ENCODE measurements around the gene PGLYRP1.

- TF ChIP-seq CTCF (IDR thresholded peaks at IDR 0.05), result no peak
- no peak for TF ChIP-seq GABPA (IDR thresholded peaks at IDR 0.05; ENCODE audit: low read depth)
- TF ChIP-seq SIN3A (IDR thresholded peaks at IDR 0.05; ENCODE audit: borderline replicate concordance, low read depth, low read length), result no peak
- no peak for TF ChIP-seq POLR2AphosphoS5 (IDR thresholded peaks at IDR 0.05; ENCODE audit: low read depth, low read length)
- no peak for TF ChIP-seq USF2 (IDR thresholded peaks at IDR 0.05; ENCODE audit: borderline replicate concordance, low read depth, low read length)
- no peak for TF ChIP-seq FOXJ3 (CRISPR knock-in tag; IDR thresholded peaks at IDR 0.05)
- TF ChIP-seq REST (IDR thresholded peaks at IDR 0.05; ENCODE audit: low read depth, low read length), result no peak
- TF ChIP-seq RAD21 (IDR thresholded peaks at IDR 0.05; ENCODE audit: low read length), result no peak
- TF ChIP-seq MAX (IDR thresholded peaks at IDR 0.05; ENCODE audit: low read depth), result no peak
- TF ChIP-seq TAF1 (IDR thresholded peaks at IDR 0.05; ENCODE audit: borderline replicate concordance, low read depth, low read length), result no peak
- TF ChIP-seq EZH2phosphoT487 (IDR thresholded peaks at IDR 0.05; ENCODE audit: borderline replicate concordance, low read depth), result no peak
- no peak for TF ChIP-seq NRF1 (IDR thresholded peaks at IDR 0.05; ENCODE audit: low read depth, low read length)
These were observed 28.3 kb downstream of the PGLYRP1 start for GRCh38 chr19:45994456-45994997.
